KMS-11 (cell line): ENCODE results near the gene RANGRF.

Experiments
- H2AFZ ChIP-seq: fragments of 200-600 bp; sonication (generic); 2 replicates; pipeline ENCODE4 v1.6.1; 2016; ENCODE audit warnings: antibody characterized with exemption, mixed run types, low read depth
- H3K27ac ChIP-seq: fragments of 200-600 bp; sonication (generic); 2 replicates; pipeline ENCODE4 v1.6.1; 2016; ENCODE audit warnings: mild to moderate bottlenecking, mixed run types
- H3K27me3 ChIP-seq: fragments of 200-600 bp; sonication (generic); 2 replicates; pipeline ENCODE4 v1.6.1; 2017; ENCODE audit warnings: mild to moderate bottlenecking, low read depth, mixed run types, moderate library complexity; ENCODE audit not compliant: insufficient read depth
- H3K36me3 ChIP-seq: fragments of 200-600 bp; sonication (generic); 2 replicates; pipeline ENCODE4 v1.6.1; 2017; ENCODE audit warnings: mild to moderate bottlenecking, mixed run types; ENCODE audit not compliant: insufficient read depth
- H3K4me1 ChIP-seq: fragments of 200-600 bp; sonication (generic); 2 replicates; pipeline ENCODE4 v1.6.1; 2016; ENCODE audit warnings: mild to moderate bottlenecking, low read depth, mixed run types; ENCODE audit not compliant: poor library complexity, severe bottlenecking
- H3K4me2 ChIP-seq: fragments of 200-600 bp; sonication (generic); 2 replicates; pipeline ENCODE4 v1.7.0; 2016; ENCODE audit warnings: mild to moderate bottlenecking, mixed run types
- H3K4me3 ChIP-seq: fragments of 200-600 bp; sonication (generic); IDR thresholded peaks from 2 replicates; pipeline ENCODE4 v1.6.1; 2017; ENCODE audit warnings: low read depth, low read length, mixed read lengths; ENCODE audit not compliant: insufficient read depth
- H3K79me2 ChIP-seq: fragments of 200-600 bp; sonication (generic); 2 replicates; pipeline ENCODE4 v1.6.1; 2016; ENCODE audit warnings: low read depth, mixed run types; ENCODE audit not compliant: insufficient read depth
- H3K9ac ChIP-seq: fragments of 200-600 bp; sonication (generic); 2 replicates; pipeline ENCODE4 v1.6.1; 2016; ENCODE audit warnings: mild to moderate bottlenecking, mixed run types
- H4K20me1 ChIP-seq: fragments of 200-600 bp; sonication (generic); 2 replicates; pipeline ENCODE4 v1.6.1; 2016; ENCODE audit warnings: mild to moderate bottlenecking, mixed run types; ENCODE audit not compliant: insufficient read depth
- CTCF ChIP-seq: fragments of 200-600 bp; sonication (generic); conservative IDR thresholded peaks from 2 replicates; pipeline ENCODE4 v1.6.1; 2017; ENCODE audit warnings: low read depth, mild to moderate bottlenecking, antibody characterized with exemption, low read length, moderate library complexity, mixed read lengths

Gene RANGRF

DNA sequence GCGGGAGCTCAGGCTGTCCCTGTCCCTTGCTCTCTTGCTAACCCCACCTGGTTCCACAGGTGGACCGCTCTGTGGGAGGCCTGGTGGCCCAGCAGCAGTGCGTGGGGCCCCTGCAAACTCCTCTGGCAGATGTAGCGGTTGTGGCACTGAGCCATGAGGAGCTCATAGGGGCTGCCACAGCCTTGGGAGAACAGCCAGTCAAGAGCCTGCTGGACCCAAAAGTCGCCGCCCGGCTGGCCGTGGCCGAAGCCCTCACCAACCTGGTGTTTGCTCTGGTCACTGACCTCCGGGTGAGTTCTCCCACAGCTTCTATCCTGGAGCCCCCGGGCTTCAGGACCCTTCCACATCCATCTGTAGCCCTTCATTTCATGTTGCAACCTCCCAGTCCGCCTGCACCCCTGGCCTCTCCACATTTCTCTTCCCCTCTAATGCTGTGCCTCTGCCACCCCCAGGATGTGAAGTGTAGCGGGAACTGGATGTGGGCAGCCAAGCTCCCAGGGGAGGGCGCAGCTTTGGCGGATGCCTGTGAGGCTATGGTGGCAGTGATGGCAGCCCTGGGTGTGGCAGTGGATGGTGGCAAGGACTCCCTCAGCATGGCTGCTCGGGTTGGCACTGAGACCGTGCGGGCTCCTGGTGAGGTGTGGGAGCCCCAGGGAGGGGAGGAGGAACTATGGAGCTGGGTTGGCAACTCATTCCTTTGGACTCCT lies 23.5 kb upstream of the RANGRF start:
- Histone ChIP-seq H3K79me2 (no peaks in the 10 kb centered on the region), H2AFZ (no peak overlapping the region)

DNA sequence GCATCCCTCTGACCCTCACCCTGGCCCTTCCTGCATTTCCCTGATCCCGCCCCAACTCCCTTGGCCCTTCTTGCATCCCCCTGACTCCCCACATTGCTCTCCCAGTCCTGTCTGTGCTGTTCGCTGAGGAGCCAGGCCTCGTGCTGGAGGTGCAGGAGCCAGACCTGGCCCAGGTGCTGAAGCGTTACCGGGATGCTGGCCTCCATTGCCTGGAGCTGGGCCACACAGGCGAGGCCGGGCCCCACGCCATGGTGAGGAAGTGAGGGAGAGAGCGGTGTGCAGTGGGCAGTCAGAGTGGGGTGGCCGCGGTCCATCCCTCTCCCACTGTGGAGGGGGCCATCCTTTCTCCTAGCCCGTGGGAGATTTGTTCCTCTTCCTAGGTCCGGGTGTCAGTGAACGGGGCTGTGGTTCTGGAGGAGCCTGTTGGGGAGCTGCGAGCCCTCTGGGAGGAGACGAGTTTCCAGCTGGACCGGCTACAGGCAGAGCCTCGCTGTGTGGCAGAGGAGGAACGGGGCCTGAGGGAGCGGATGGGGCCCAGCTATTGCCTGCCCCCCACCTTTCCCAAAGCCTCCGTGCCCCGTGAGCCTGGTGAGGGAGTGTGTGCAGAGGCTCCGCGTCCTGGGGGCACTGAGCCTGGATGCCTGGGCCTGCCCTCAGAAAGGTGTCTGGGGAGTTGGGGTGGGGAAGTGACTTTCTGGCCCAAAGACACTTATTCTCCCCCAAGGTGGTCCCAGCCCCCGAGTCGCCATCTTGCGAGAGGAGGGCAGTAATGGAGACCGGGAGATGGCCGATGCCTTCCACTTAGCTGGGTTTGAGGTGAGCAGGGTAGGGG lies 21.6 kb upstream of the RANGRF start:
- Histone ChIP-seq H3K4me1 (no peaks in the 10 kb centered on the region), H3K9ac (no peak overlapping the region), H2AFZ (no peak overlapping the region), H3K36me3 (no peaks in the 10 kb centered on the region), H3K79me2 (no peaks in the 10 kb centered on the region), H3K27me3 (no peaks in the 10 kb centered on the region), H3K4me3 (no peak overlapping the region), H4K20me1 (no peaks in the 10 kb centered on the region), H3K4me2 (no peak overlapping the region), H3K27ac (no peak overlapping the region)
- TF ChIP-seq CTCF: no peak

More for the DNA sequence above, 23.5 kb upstream of the RANGRF start:
- Histone ChIP-seq H4K20me1 (no peaks in the 10 kb centered on the region), H3K4me3 (no peak overlapping the region), H3K9ac (no peak overlapping the region), H3K4me2 (no peak overlapping the region), H3K4me1 (no peaks in the 10 kb centered on the region), H3K36me3 (no peaks in the 10 kb centered on the region), H3K27ac (no peak overlapping the region), H3K27me3 (no peaks in the 10 kb centered on the region)
- no peak for TF ChIP-seq CTCF

DNA sequence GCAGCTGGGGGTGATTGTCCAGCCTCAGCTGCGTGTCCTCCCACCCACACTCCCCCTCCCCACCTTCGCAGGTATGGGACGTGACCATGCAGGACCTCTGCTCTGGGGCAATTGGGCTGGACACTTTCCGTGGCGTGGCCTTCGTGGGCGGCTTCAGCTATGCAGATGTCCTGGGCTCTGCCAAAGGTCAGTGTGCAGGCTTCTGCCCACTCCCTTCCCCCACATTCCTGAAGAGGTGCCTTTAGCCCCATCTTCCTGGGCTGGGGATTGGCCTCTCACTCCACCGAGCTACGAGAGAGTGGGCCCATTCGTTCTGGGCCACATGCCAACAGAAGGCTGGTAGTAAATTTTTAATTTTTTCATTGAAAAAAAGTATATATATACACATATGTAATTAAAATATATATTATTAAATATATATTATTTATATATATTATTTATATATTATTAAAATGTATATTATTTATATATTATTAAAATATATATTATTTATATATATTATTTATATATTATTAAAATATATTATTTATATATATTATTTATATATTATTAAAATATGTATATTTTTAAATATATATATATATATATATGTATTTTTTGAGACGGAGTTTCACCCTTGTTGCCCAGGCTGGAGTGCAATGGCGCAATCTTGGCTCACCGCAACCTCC lies 20.9 kb upstream of the RANGRF start:
- Histone ChIP-seq H4K20me1 (no peaks in the 10 kb centered on the region), H3K4me3 (no peak overlapping the region), H3K79me2 (no peaks in the 10 kb centered on the region), H3K9ac (no peak overlapping the region), H3K27me3 (no peaks in the 10 kb centered on the region), H3K36me3 (no peaks in the 10 kb centered on the region), H3K4me2 (no peak overlapping the region), H3K27ac (no peak overlapping the region), H3K4me1 (no peaks in the 10 kb centered on the region), H2AFZ (no peak overlapping the region)
- TF ChIP-seq CTCF: no peak

- no peak overlapping the region for H2AFZ ChIP-seq
- no peaks in the 10 kb centered on the region for H3K79me2 ChIP-seq
- H3K4me1 ChIP-seq: no peaks in the 10 kb centered on the region
- H3K9ac ChIP-seq: no peak overlapping the region
- no peak overlapping the region for H3K27ac ChIP-seq
- H3K27me3 ChIP-seq: no peaks in the 10 kb centered on the region
- no peak for TF ChIP-seq CTCF
- H3K36me3 ChIP-seq: no peaks in the 10 kb centered on the region
- no peaks in the 10 kb centered on the region for H4K20me1 ChIP-seq
- no peak overlapping the region for H3K4me2 ChIP-seq
- no peak overlapping the region for H3K4me3 ChIP-seq
These were observed 19.7 kb upstream of the RANGRF start for GRCh38 chr17:8268550-8269298.
